HepG2 (cell line): ENCODE results near the gene NPW. TPM values are rescaled to one million over a fixed set of nuclear protein-coding genes. Genes with fewer than 3 reads are reported as not detected.

Experiments used
- CREM ChIP-seq, 2 experiments: sonication (generic) in 1 of 2; formaldehyde crosslinking in 1 of 2; IDR thresholded peaks; 2 replicates each; pipeline versions ENCODE4 v1.4.0 to v1.6.1; 2016 to 2020; ENCODE audit warnings: antibody characterized with exemption in 1 of 2, mild to moderate bottlenecking in 1 of 2, missing genetic modification reagents in 1 of 2
- ETV6 ChIP-seq: sonication (generic); formaldehyde crosslinking; conservative IDR thresholded peaks from 2 replicates; pipeline ENCODE4 v1.4.0; 2020; ENCODE audit warnings: missing genetic modification reagents
- IRF9 ChIP-seq: sonication (generic); formaldehyde crosslinking; IDR thresholded peaks from 2 replicates; pipeline ENCODE4 v1.8.0; 2022; ENCODE audit warnings: missing genetic modification reagents, mild to moderate bottlenecking, borderline replicate concordance
- KLF9 ChIP-seq: IDR thresholded peaks from 2 replicates; pipeline ENCODE4 v1.6.1; 2016; ENCODE audit warnings: low read depth
- NAIF1 ChIP-seq: sonication (generic); formaldehyde crosslinking; IDR thresholded peaks from 2 replicates; pipeline ENCODE4 v1.5.0; 2020; ENCODE audit warnings: mild to moderate bottlenecking, missing genetic modification reagents, borderline replicate concordance
- NRL ChIP-seq: sonication (generic); formaldehyde crosslinking; IDR thresholded peaks from 2 replicates; pipeline ENCODE4 v1.5.0; 2020; ENCODE audit warnings: missing genetic modification reagents, mild to moderate bottlenecking, moderate library complexity, borderline replicate concordance
- SP140L ChIP-seq: sonication (generic); formaldehyde crosslinking; IDR thresholded peaks from 2 replicates; pipeline ENCODE4 v1.4.0; 2020; ENCODE audit warnings: missing genetic modification reagents, borderline replicate concordance
- TCF12 ChIP-seq, 2 experiments: fragments of 450-650 bp in 1 of 2; sonication (generic) in 1 of 2; formaldehyde crosslinking in 1 of 2; IDR thresholded peaks; 2 replicates each; pipeline versions ENCODE4 v1.6.1 to v1.8.0; 2017 to 2022; ENCODE audit warnings: antibody characterized with exemption in 1 of 2, mild to moderate bottlenecking in 1 of 2, missing genetic modification reagents in 1 of 2, moderate library complexity in 1 of 2
- TRAFD1 ChIP-seq: sonication (generic); formaldehyde crosslinking; IDR thresholded peaks from 2 replicates; pipeline ENCODE4 v1.5.1; 2020; ENCODE audit warnings: missing genetic modification reagents, mild to moderate bottlenecking, borderline replicate concordance
- ZBTB25 ChIP-seq: IDR thresholded peaks from 2 replicates; pipeline ENCODE4 v1.6.1; 2018; ENCODE audit warnings: missing genetic modification reagents
- ZFY ChIP-seq: sonication (generic); formaldehyde crosslinking; IDR thresholded peaks from 2 replicates; pipeline ENCODE4 v1.4.0; 2020; ENCODE audit warnings: missing genetic modification reagents
- ZNF30 ChIP-seq: sonication (generic); formaldehyde crosslinking; IDR thresholded peaks from 2 replicates; pipeline ENCODE4 v1.5.0; 2020; ENCODE audit warnings: mild to moderate bottlenecking, missing genetic modification reagents
- ZNF326 ChIP-seq: sonication (generic); formaldehyde crosslinking; IDR thresholded peaks from 2 replicates; pipeline ENCODE4 v1.4.0; 2020; ENCODE audit warnings: missing genetic modification reagents, borderline replicate concordance
- ZNF552 ChIP-seq: sonication (generic); formaldehyde crosslinking; IDR thresholded peaks from 2 replicates; pipeline ENCODE4 v1.9.0; 2022; ENCODE audit warnings: missing genetic modification reagents, mild to moderate bottlenecking, borderline replicate concordance
- ZNF557 ChIP-seq: sonication (generic); formaldehyde crosslinking; IDR thresholded peaks from 2 replicates; pipeline ENCODE4 v1.4.0; 2020; ENCODE audit warnings: missing genetic modification reagents
- ZNF614 ChIP-seq: IDR thresholded peaks from 2 replicates; pipeline ENCODE4 v1.6.1; 2018; ENCODE audit warnings: missing biosample characterization, missing genetic modification reagents, inconsistent platforms, borderline replicate concordance
- ZXDC ChIP-seq: sonication (generic); formaldehyde crosslinking; IDR thresholded peaks from 2 replicates; pipeline ENCODE4 v1.5.0; 2020; ENCODE audit warnings: mild to moderate bottlenecking, missing genetic modification reagents
- polyA plus RNA-seq, 8 experiments: library from polyadenylated mRNA; depleted of rRNA in 3 of 8; stranded (reverse) in 7 of 8; unstranded in 1 of 8; fragments of >200 nt; fragmentation: Illumina TruSeq in 4 of 8; extraction: Trizol in 4 of 8; gene quantifications; 2 replicates each; pipeline versions ENCODE4 v1.2.1 to v1.2.3, GENCODE V29; 2011 to 2016; ENCODE audit warnings: low read depth in 4 of 8, missing spikeins in 1 of 8, mixed read lengths in 1 of 8; ENCODE audit not compliant: insufficient read depth in 1 of 8
- total RNA-seq, 5 experiments: library from RNA; depleted of rRNA; stranded (reverse); fragments of >200 nt; fragmentation: Illumina TruSeq; extraction: Trizol; gene quantifications; 2 replicates each; pipeline ENCODE4 v1.2.3, GENCODE V29; 2016; ENCODE audit warnings: low read depth in 1 of 5

The NPW gene
- total and polyA plus RNA-seq, 2 of the 13 experiments (the other 11 are each of a cell fraction or from before 2014, with no cell fraction given): 0.24 to 0.97 TPM

- TF ChIP-seq ZNF30 (CRISPR knock-in tag) (no peak), SP140L (no peak), ZNF326 (CRISPR knock-in tag) (no peak), IRF9 (no peak), ZNF552 (CRISPR knock-in tag) (no peak; the same call in 1 of the 2 replicates), KLF9 (CRISPR knock-in tag) (no peak), ZXDC (CRISPR knock-in tag) (no peak), NAIF1 (CRISPR knock-in tag) (peak; percentile 91; the same call in 1 of the 2 replicates), ZBTB25 (CRISPR knock-in tag) (peak; percentile 70), CREM (IDR thresholded peaks at IDR 0.05) (peak; percentile 93), CREM (CRISPR knock-in tag; IDR thresholded peaks at IDR 0.05) (no peak), TRAFD1 (CRISPR knock-in tag) (no peak), ZNF557 (CRISPR knock-in tag) (no peak), TCF12 (IDR thresholded peaks at IDR 0.05) (no peak), TCF12 (CRISPR knock-in tag; IDR thresholded peaks at IDR 0.05) (no peak), ETV6 (peak; percentile 50; the same call in 1 of the 2 replicates), ZFY (CRISPR knock-in tag) (peak; percentile 91), NRL (CRISPR knock-in tag) (no peak; the same call in 1 of the 2 replicates), ZNF614 (CRISPR knock-in tag) (peak; percentile 49; the same call in 1 of the 2 replicates)
Observed at GRCh38 chr16:2047330-2048115, 27.9 kb downstream of the NPW start, which contains the start of the genes NTHL1 and TSC2 (continued).
